ENCODE results near the gene POLR2E. TPM values are rescaled to one million over a fixed set of nuclear protein-coding genes. Genes with fewer than 3 reads are reported as not detected.

Gene POLR2E
- total RNA-seq, 1 donor: 48.9 TPM

DNA sequence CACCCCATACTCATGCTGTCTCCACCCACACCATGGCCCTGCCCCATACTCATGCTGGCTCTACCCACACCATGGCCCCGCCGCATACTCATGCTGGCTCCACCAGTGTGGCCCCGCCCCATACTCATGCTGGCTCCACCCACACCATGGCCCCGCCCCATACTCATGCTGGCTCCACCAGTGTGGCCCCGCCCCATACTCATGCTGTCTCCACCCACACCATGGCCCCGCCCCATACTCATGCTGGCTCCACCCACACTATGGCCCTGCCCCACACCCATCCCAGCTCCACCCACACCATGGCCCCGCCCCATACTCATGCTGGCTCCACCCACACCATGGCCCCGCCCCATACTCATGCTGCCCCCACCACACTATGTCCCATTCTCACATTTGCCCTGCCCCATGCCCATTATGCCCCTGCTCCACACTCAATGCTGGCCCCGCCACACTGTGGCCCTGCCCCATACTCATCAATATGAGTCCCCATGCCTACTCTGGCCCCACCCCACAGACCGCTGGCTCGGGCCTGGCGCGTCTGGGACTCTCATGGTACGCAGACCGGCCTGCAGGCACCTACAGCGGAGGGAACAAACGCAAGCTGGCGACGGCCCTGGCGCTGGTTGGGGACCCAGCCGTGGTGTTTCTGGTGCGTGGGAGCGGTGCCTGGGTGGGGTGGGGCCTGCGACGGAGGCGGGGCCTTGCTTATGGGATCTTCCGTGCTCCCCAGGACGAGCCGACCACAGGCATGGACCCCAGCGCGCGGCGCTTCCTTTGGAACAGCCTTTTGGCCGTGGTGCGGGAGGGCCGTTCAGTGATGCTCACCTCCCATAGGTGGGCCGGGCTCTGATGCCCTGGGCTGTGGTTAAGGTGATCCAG is 31.9 kb downstream of the POLR2E start:
- Histone ChIP-seq H3K9me3 (ENCODE audit: low read depth, low read length) (no peaks in the 10 kb centered on the region), H3K4me1 (ENCODE audit: insufficient read depth, low read length) (peaks cover 38% of the 10 kb centered on the region), H3K4me3 (ENCODE audit: low read length) (no peak overlapping the region), H3K27me3 (ENCODE audit: insufficient read depth, low read length) (no peaks in the 10 kb centered on the region)

DNA sequence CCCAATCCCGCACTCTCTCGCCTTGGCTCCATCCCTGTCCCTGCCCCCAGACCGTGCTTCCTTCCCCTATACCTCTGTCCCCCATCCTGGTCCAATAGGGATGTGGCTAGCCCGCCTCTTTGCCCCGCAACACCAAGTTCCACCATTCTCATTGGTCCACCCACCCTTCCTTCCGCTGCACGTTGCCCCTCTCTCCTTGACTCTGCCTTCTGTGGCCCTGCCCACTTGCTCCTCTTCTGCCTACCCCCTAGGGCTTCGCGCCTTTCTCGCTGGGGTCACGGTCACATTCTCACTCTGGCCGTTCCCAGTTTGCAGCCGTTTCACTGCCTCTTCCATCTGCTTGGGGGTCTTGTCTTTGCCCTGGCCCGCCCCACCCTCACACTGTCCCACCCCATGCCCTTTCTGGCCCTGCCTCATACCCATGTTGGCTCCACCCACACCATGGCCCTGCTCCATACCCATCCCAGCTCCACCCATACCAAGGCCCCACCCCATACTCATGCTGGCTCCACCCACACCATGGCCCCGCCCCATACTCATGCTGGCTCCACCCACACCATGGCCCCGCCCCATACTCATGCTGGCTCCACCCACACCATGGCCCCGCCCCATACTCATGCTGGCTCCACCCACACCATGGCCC is 32.7 kb downstream of the POLR2E start:
- no peaks in the 10 kb centered on the region for H3K9me3 ChIP-seq (ENCODE audit: low read depth, low read length)
- H3K4me3 ChIP-seq (ENCODE audit: low read length): no peak overlapping the region
- peaks cover 36% of the 10 kb centered on the region for H3K4me1 ChIP-seq (ENCODE audit: insufficient read depth, low read length)
- H3K27me3 ChIP-seq (ENCODE audit: insufficient read depth, low read length): no peaks in the 10 kb centered on the region

DNA sequence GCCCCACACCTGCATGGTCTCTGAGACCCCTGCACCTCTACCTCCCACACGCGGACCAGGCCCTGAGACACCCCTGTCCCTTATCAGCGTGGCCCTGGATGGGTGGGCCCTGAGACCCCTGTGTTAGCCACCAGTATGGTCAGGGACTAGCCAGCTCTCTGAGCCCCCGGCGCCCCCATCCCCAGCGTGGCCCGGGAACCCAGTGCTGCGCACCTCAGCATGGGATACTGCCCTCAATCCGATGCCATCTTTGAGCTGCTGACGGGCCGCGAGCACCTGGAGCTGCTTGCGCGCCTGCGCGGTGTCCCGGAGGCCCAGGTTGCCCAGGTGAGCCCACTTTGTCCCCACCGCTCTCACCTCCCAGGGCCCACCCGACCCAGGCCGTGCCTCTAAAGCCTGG is 33.2 kb downstream of the POLR2E start:
- H3K4me3 ChIP-seq (ENCODE audit: low read length): no peak overlapping the region
- H3K27me3 ChIP-seq (ENCODE audit: insufficient read depth, low read length): no peaks in the 10 kb centered on the region
- no peaks in the 10 kb centered on the region for H3K9me3 ChIP-seq (ENCODE audit: low read depth, low read length)
- peaks cover 36% of the 10 kb centered on the region for H3K4me1 ChIP-seq (ENCODE audit: insufficient read depth, low read length)

DNA sequence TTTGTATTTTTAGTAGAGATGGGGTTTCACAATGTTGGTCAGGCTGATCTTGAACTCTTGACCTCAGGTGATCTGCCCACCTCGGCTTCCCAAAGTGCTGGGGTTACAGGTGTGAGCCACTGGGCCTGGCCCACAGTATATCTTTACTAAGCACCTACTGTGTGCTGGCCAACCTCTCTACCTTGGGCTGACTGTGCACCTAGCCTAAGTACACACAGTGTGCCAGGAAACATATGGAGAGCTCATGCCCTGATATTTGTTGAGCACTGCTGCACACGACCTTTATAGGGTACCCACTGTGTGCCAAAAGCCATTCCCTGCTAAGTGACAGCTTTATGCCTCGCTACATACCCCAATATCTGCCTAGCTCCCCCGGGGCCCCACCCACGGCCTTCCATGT is 34.5 kb downstream of the POLR2E start:
- peaks cover 24% of the 10 kb centered on the region for H3K4me1 ChIP-seq (ENCODE audit: insufficient read depth, low read length)
- no peaks in the 10 kb centered on the region for H3K27me3 ChIP-seq (ENCODE audit: insufficient read depth, low read length)
- no peak overlapping the region for H3K4me3 ChIP-seq (ENCODE audit: low read length)
- no peaks in the 10 kb centered on the region for H3K9me3 ChIP-seq (ENCODE audit: low read depth, low read length)

DNA sequence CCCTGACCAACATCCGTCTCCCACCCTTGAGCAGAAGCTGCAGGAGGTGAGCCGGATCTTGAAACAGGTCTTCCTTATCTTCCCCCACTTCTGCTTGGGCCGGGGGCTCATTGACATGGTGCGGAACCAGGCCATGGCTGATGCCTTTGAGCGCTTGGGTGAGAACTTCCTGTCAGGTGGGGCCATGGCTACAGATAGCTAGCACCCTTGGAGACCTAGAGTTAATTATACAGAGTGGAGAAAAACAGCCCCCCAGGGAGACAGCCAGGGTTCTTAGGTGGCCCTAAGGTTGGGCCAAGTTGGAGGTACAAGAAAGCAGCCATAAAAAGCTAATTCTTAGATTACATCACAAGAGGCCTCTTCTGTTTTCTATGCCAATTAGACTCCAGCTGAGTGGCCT is 37.1 kb downstream of the POLR2E start:
- Histone ChIP-seq H3K27me3 (ENCODE audit: insufficient read depth, low read length) (no peaks in the 10 kb centered on the region), H3K4me1 (ENCODE audit: insufficient read depth, low read length) (no peaks in the 10 kb centered on the region), H3K4me3 (ENCODE audit: low read length) (no peak overlapping the region), H3K9me3 (ENCODE audit: low read depth, low read length) (no peaks in the 10 kb centered on the region)

DNA sequence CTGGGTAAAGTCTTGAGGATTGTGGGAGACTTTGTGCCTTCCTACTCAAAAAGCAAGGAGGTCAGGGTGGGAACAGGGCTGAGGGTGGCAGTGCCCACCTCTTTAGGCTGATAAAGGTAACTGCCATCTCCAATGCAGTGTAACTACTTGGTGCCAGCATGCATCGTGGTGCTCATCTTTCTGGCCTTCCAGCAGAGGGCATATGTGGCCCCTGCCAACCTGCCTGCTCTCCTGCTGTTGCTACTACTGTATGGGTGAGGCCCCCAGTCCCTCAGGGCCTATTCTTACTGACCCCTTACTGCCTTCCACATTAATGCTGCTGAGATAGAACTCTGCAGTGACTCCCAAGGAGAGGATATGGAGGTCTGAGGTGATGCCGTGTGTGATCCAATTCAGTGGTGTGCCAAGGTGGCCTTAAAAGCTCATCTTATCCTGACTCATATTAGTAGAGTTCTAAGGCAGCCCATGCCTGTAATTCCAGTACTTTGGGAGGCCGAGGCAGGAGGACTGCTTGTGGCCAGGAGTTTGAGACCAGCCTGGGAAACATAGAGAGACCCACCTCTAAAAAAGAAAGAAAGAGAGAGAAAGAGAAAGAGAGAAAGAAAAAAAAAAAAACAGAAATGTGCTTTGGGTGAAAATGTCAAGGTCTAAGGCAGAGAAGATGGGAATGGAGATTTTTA is 37.9 kb downstream of the POLR2E start:
- no peaks in the 10 kb centered on the region for H3K4me1 ChIP-seq (ENCODE audit: insufficient read depth, low read length)
- H3K9me3 ChIP-seq (ENCODE audit: low read depth, low read length): no peaks in the 10 kb centered on the region
- no peaks in the 10 kb centered on the region for H3K27me3 ChIP-seq (ENCODE audit: insufficient read depth, low read length)
- no peak overlapping the region for H3K4me3 ChIP-seq (ENCODE audit: low read length)

DNA sequence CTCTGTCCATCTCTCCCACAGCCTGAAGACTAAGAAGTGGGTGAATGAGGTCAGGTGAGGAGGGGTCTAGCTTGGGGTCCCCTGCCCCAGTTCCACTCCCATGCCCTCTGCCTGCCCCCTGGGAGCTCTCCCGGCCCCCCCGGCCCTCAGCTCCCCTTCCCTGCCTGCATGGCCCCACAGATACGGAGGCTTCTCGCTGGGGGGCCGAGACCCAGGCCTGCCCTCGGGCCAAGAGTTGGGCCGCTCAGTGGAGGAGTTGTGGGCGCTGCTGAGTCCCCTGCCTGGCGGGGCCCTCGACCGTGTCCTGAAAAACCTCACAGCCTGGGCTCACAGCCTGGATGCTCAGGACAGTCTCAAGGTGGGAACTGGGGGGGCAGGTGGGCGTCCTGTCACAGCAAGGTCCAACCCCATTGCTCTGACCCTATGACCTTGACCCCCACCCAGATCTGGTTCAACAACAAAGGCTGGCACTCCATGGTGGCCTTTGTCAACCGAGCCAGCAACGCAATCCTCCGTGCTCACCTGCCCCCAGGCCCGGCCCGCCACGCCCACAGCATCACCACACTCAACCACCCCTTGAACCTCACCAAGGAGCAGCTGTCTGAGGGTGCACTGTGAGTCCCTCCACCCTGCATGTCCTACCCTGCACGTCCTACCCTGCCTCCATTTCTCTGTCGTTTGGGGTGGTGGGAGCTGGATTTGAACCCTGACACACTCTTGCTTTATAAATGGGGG is 39.1 kb downstream of the POLR2E start:
- no peak overlapping the region for H3K4me3 ChIP-seq (ENCODE audit: low read length)
- no peaks in the 10 kb centered on the region for H3K4me1 ChIP-seq (ENCODE audit: insufficient read depth, low read length)
- no peaks in the 10 kb centered on the region for H3K27me3 ChIP-seq (ENCODE audit: insufficient read depth, low read length)
- H3K9me3 ChIP-seq (ENCODE audit: low read depth, low read length): no peaks in the 10 kb centered on the region

DNA sequence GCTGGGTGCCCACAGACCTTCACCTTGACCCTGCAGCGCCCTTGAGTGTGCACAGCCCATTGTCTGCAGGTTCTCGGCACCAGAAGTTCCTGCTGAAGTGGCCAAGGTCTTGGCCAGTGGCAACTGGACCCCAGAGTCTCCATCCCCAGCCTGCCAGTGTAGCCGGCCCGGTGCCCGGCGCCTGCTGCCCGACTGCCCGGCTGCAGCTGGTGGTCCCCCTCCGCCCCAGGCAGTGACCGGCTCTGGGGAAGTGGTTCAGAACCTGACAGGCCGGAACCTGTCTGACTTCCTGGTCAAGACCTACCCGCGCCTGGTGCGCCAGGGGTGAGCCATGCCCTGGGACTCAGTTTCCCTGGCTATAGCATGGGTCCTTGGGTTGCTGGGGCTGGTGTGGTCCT is 40.1 kb downstream of the POLR2E start:
- Histone ChIP-seq H3K27me3 (ENCODE audit: insufficient read depth, low read length) (no peaks in the 10 kb centered on the region), H3K4me1 (ENCODE audit: insufficient read depth, low read length) (no peaks in the 10 kb centered on the region), H3K4me3 (ENCODE audit: low read length) (no peak overlapping the region), H3K9me3 (ENCODE audit: low read depth, low read length) (no peaks in the 10 kb centered on the region)

DNA sequence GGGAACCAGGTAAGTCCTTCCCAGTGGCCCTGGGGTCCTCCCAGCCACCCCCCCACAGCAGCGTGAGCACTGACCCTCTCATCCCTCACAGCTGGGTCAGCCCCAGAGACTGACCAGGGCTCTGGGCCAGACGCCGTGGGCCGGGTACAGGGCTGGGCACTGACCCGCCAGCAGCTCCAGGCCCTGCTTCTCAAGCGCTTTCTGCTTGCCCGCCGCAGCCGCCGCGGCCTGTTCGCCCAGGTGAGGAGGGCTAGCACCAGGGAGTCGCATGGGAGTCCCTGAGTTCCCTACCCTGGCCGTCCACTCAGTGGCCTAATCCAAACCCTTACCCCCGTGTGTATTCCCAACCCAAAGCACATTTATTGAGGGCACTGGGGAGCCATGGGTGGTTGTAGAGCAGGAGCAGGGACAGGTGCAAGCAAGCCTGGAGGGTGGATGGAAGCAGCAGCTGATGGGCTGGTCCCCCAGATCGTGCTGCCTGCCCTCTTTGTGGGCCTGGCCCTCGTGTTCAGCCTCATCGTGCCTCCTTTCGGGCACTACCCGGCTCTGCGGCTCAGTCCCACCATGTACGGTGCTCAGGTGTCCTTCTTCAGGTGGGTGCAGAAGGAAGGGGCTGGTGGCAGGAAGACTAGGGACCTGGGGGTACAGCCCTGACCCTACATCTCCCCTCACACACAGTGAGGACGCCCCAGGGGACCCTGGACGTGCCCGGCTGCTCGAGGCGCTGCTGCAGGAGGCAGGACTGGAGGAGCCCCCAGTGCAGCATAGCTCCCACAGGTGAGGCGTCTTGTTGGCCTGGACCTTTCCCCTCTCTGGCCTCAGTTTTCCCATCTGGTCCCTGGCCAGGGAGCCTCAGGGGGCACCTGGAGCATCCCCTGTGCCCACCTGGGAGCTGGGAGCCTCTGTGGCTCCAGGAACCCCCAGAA is 40.8 kb downstream of the POLR2E start:
- H3K4me3 ChIP-seq (ENCODE audit: low read length): no peak overlapping the region
- no peaks in the 10 kb centered on the region for H3K4me1 ChIP-seq (ENCODE audit: insufficient read depth, low read length)
- no peaks in the 10 kb centered on the region for H3K27me3 ChIP-seq (ENCODE audit: insufficient read depth, low read length)
- H3K9me3 ChIP-seq (ENCODE audit: low read depth, low read length): no peaks in the 10 kb centered on the region

DNA sequence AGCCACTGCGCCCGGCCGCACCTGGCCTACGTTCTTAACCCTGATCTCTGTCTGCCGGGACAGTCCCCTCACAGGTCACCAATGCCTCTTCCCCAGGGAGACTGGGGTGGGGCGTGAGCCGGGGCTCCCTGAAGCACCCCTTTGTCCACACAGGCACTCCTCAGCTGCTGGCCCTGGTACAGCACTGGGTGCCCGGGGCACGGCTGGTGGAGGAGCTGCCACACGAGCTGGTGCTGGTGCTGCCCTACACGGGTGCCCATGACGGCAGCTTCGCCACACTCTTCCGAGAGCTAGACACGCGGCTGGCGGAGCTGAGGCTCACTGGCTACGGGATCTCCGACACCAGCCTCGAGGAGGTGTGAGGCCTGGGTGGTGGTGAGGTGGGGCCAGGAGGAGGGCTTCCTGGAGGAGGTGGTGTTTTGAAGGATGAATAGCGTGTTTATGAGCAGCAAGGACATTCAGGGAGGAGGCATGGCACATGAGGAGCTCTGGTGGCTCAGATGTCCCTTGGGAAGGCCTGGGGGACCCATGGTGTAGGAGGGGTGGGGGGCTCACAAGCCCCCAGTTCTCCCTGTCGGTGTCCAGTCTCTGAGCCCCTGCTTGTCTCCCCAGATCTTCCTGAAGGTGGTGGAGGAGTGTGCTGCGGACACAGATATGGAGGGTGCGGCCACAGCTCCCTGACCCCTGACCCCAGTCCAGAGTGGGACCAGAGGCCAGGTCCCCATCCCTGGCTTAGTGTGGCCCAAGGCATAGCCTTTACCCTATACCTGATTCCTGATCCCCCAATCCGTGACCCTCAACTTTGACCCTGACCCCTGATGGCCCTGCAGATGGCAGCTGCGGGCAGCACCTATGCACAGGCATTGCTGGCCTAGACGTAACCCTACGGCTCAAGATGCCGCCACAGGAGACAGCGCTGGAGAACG is 41.7 kb downstream of the POLR2E start:
- no peaks in the 10 kb centered on the region for H3K27me3 ChIP-seq (ENCODE audit: insufficient read depth, low read length)
- H3K9me3 ChIP-seq (ENCODE audit: low read depth, low read length): no peaks in the 10 kb centered on the region
- H3K4me1 ChIP-seq (ENCODE audit: insufficient read depth, low read length): no peaks in the 10 kb centered on the region
- H3K4me3 ChIP-seq (ENCODE audit: low read length): no peak overlapping the region

DNA sequence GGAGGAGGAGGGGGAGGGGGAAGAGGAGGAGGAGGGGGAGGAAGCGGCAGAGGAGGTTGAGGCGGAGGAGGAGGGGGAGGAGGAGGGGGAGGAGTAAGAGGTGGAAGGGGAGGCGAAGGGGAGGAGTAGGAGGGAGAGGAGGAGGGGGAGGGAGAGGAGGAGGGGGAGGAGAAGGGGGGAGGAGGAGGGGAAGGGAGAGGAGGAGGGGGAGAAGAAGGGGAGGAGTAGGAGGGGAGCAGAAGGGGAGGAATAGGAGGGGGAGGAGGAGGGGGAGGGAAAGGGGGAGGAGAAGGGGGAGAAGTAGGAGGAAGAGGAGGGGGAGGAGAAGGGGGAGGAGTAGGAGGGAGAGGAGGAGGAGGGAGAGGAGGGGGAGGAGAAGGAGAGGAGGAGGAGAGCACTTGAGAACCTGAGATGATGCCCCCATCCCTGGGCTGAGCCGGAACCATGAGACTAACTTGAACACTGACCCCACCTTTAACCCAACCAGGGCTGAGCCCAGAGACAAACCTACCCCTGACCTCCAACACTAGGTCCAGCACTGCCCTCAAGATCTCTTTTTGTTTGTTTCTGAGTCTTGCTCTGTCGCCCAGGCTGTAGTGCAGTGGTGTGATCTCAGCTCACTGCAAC is 42.7 kb downstream of the POLR2E start:
- no peaks in the 10 kb centered on the region for H3K4me1 ChIP-seq (ENCODE audit: insufficient read depth, low read length)
- H3K27me3 ChIP-seq (ENCODE audit: insufficient read depth, low read length): no peaks in the 10 kb centered on the region
- no peak overlapping the region for H3K4me3 ChIP-seq (ENCODE audit: low read length)
- H3K9me3 ChIP-seq (ENCODE audit: low read depth, low read length): no peaks in the 10 kb centered on the region

DNA sequence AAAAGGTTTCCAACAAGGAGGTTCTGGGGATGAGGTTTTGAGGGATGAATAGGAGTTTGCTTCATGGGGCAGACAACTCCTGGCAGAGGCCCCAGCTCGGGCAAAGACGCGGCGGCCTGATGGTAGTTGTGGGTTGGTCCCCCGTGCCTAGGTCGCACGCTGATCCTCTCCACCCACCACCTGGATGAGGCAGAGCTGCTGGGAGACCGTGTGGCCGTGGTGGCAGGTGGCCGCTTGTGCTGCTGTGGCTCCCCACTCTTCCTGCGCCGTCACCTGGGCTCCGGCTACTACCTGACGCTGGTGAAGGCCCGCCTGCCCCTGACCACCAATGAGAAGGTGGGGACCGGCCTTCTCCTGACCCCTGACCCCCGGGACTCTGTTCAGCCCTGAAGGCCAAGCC is 43.4 kb downstream of the POLR2E start:
- no peaks in the 10 kb centered on the region for H3K27me3 ChIP-seq (ENCODE audit: insufficient read depth, low read length)
- H3K9me3 ChIP-seq (ENCODE audit: low read depth, low read length): no peaks in the 10 kb centered on the region
- H3K4me3 ChIP-seq (ENCODE audit: low read length): no peak overlapping the region
- peaks cover 4% of the 10 kb centered on the region for H3K4me1 ChIP-seq (ENCODE audit: insufficient read depth, low read length)

Data from mononuclear cell (primary cell).